Fibroblast of the aortic adventitia (primary cell): Measurements from ENCODE around the gene TAMM41. TPM values are rescaled to one million over a fixed set of nuclear protein-coding genes. Genes with fewer than 3 reads are reported as not detected.
A peak's percentile ranks its signal among the peaks of the same experiment; 100 is the strongest.

Experiments used
- DNase-seq: peaks from one replicate; pipeline ENCODE4 v3.0.0-alpha.2; 2010; ENCODE audit warnings: low read depth
- H3K4me3 ChIP-seq: 2 replicates; pipeline ENCODE4 v1.5.1; 2011; ENCODE audit warnings: low read depth, mild to moderate bottlenecking, control low read depth, low read length, moderate library complexity
- total RNA-seq: library from RNA; depleted of rRNA; stranded (reverse); fragments of >200 nt; gene quantifications from 2 replicates; pipeline ENCODE4 v1.2.3, GENCODE V29; 2012; ENCODE audit warnings: low replicate concordance
- TF ChIP-seq, protein P1 (sequence below): IDR thresholded peaks from 2 replicates; pipeline ENCODE4 v1.5.1; 2011; ENCODE audit warnings: mild to moderate bottlenecking, low read length, control low read depth, inconsistent platforms; ENCODE audit not compliant: insufficient read depth

The TAMM41 gene
- total RNA-seq, 1 donor, result 11.8 TPM

DNA sequence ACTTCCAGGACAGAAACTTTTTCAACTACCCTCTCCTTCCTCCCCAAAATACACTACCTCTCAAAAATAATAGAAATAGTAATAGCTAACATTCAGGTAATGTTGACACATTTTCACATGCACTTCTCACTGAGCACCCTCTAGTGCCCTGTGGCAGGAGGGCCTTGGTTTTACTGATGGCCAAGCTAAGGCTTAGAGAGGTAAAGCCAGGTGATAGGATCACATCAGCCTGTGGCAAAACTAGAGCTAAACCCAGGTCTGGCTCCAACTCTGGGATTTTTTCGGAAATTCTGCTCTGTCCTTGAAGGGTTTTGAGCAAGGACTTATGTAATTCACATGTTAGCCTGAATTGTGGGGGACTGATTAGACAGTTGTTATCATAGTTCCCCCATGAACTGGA is 922 bp upstream of the TAMM41 start:
- DNase-seq, result no peak
- H3K4me3 ChIP-seq, result no peak overlapping the region
- TF ChIP-seq, protein P1, sequence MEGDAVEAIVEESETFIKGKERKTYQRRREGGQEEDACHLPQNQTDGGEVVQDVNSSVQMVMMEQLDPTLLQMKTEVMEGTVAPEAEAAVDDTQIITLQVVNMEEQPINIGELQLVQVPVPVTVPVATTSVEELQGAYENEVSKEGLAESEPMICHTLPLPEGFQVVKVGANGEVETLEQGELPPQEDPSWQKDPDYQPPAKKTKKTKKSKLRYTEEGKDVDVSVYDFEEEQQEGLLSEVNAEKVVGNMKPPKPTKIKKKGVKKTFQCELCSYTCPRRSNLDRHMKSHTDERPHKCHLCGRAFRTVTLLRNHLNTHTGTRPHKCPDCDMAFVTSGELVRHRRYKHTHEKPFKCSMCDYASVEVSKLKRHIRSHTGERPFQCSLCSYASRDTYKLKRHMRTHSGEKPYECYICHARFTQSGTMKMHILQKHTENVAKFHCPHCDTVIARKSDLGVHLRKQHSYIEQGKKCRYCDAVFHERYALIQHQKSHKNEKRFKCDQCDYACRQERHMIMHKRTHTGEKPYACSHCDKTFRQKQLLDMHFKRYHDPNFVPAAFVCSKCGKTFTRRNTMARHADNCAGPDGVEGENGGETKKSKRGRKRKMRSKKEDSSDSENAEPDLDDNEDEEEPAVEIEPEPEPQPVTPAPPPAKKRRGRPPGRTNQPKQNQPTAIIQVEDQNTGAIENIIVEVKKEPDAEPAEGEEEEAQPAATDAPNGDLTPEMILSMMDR, result peak; percentile 1

DNA sequence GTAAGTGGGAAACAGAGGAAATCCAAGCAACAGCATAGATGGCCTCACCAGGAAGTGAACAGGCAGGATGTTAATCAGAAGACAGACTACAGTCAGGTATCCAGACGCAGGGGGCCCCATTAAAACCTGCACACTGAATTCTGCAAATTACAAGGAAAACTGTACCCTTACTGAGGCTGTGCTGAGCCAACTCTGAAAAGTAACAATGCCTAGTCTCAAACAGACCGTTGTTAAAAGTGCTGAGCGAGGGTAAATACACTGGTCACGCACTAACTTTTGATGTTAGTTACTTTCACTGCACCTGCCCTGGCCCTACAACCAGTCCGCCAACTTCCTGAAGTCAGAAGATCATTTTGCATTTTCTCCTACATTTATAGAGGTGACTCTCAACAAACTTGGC is 1.0 kb downstream of the TAMM41 start:
- H3K4me3 ChIP-seq, result peak overlapping the region; percentile 99
- DNase-seq, result no peak
- TF ChIP-seq, protein P1, result no peak

DNA sequence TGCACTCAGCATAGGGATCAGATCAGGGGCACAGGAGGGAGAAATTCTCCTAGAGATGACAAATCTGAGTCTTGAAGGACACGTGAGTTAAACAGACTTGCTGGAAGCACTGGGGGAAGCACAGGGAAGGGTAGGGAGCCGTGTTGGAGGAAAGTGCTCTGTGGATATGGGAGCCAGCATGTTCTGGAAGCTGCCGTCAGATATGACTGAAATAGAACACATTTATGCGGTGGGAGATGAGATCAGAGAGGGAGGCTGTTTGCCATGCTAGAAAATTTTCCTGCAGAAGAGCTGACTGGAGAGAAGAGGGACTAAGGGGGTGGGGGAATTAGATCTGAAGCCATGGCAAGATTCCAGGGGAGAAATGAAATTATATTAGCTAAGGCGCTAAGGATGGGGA is 1.8 kb downstream of the TAMM41 start:
- DNase-seq, result no peak
- TF ChIP-seq, protein P1, result no peak
- peak overlapping the region; percentile 20 for H3K4me3 ChIP-seq

DNA sequence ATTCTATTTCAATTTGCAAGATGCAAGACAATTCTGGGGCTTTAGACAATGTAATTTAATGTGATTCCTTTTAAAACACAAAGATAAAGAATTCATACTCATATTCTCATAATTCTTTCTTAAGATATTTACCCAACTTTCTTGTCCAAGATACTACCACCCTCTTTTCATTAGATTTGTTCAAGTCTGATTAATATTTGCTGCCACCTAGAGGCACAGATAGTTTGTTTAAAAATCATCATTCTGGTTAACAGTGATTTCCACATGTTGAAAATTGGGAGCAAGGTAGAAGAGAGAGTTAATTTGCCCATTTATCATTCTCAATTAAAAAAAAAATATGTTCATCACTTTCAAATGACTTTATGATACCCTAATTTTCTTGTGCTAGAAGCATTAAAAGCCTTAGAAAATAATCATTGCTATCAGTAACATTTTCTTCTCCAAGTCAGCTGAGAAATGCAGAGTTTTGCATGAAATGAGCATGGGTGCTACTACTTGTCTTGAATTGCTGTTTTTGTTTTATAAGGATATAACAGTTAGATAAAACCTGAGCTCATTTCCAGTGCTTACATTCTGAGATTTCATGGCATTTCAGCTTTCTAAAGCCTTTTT is 11.6 kb downstream of the TAMM41 start:
- TF ChIP-seq, protein P1, result peak; percentile 44
- peak; percentile 56 for DNase-seq
- H3K4me3 ChIP-seq, result no peak overlapping the region

DNA sequence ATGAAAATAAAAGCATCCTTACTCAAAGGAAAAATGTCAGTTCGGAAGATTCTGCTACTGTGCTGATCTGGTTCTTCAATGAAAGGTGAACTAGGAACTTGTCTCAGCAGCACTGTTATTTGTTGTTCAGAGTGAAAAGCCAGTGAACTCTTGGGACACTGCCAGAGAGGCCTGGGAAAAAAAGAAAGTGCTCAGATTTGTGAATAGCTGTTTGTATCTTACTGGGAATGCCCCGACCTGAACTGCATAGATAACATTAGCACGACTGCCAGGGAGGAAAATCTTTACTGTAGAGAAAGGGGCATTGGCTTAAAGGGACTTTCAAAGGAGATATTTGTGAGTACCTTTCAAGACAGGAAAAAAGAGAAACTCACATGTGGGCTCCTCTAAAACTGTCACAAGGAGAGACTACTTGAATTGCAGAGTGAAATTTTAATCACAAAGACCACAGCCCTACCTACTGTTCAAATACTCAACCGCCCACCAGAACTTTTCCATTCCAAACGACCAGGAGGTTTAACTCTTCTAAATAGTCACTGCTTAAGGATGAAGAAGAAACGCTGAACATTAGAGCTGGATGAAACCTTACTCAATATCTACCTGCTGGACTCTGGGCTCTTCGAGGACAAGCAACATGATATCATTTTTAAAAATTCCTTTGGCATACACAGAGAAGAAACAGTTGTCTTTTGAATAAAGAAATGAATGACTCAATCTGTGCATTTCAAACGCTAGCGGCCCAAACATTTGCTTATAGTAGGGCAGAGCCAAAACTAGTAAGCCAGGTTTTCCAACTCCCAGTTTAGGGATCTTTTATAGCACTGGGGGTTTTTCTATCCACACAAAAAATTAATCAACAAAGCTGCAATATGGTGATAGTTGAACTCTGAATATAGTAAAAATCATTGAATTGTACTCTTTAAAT is 13.4 kb downstream of the TAMM41 start:
- no peak for DNase-seq

DNA sequence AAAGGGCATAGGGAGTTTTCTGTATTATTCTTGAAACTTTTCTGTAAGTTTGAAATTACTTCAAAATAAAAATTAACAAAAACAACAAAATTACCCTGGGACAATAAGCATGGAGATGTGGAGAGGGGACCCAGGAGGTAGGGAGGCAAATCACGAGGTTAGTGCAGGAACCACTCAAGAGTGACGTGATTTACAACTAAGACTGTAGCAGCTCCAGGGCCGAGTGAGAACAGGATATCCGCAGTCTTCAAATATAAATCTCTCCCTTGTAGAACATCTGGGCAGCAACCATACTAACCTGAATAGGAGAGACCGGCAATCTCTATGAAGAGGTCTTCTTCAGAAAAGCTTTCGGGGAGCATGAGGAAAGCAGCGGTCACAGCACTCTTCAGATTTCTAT is 17.3 kb downstream of the TAMM41 start:
- no peak overlapping the region for H3K4me3 ChIP-seq
- TF ChIP-seq, protein P1, result no peak
- DNase-seq, result no peak

More for the DNA sequence above, 13.4 kb downstream of the TAMM41 start:
- H3K4me3 ChIP-seq, result no peak overlapping the region
- TF ChIP-seq, protein P1, result no peak
